ENCODE results near the gene EFNA5. TPM values are rescaled to one million over a fixed set of nuclear protein-coding genes. Genes with fewer than 3 reads are reported as not detected.

EFNA5 gene
- total RNA-seq, 2 experiments from 2014 or later = not detected

GRCh38 chr5:107418902-107419301 is 251.8 kb downstream of the EFNA5 start:
- ATAC-seq (ENCODE audit: poor library complexity) (no peak), DNase-seq (no peak)
- Mint-ChIP-seq H3K27me3 (peaks cover 4% of the 10 kb centered on the region), H3K9me3 (no peaks in the 10 kb centered on the region), H3K4me1 (ENCODE audit: low read depth) (no peaks in the 10 kb centered on the region), H3K27ac (no peak overlapping the region), H3K4me3 (no peak overlapping the region), H3K36me3 (ENCODE audit: low read depth) (no peaks in the 10 kb centered on the region)
- intact Hi-C loops (cut with DNase I, micrococcal nuclease) = no loop called here
- POLR2A ChIA-PET = no interaction called here
- H3K27ac ChIP-seq (ENCODE audit: low read depth in 1 of 2, low read length in 2 of 2) = no peak overlapping the region
- H3K9me3 ChIP-seq (ENCODE audit: control insufficient read depth in 1 of 2, insufficient read depth in 1 of 2, low read length in 2 of 2) = no peaks in the 10 kb centered on the region
- CTCF ChIA-PET = no interaction called here
- TF ChIP-seq CTCF (IDR thresholded peaks at IDR 0.05) = no peak
- no peaks in the 10 kb centered on the region for H3K27me3 ChIP-seq (ENCODE audit: control insufficient read depth in 1 of 2, insufficient read depth in 2 of 2, low read length in 2 of 2)
- H3K4me1 ChIP-seq (ENCODE audit: insufficient read depth, low read length) = no peaks in the 10 kb centered on the region
- no peak overlapping the region for H3K4me3 ChIP-seq (ENCODE audit: low read length)
- no peaks in the 10 kb centered on the region for H3K36me3 ChIP-seq (ENCODE audit: insufficient read depth, low read length)

- H3K36me3 Mint-ChIP-seq (ENCODE audit: low read depth) = no peaks in the 10 kb centered on the region
- no peak for TF ChIP-seq CTCF (IDR thresholded peaks at IDR 0.05)
- ATAC-seq (ENCODE audit: poor library complexity) (no peak), DNase-seq (no peak)
- H3K27me3 Mint-ChIP-seq = peaks cover 4% of the 10 kb centered on the region
- ChIA-PET POLR2A (no interaction called here), CTCF (no interaction called here)
- H3K27me3 ChIP-seq (ENCODE audit: control insufficient read depth in 1 of 2, insufficient read depth in 2 of 2, low read length in 2 of 2) = no peaks in the 10 kb centered on the region
- H3K27ac Mint-ChIP-seq = no peak overlapping the region
- H3K9me3 Mint-ChIP-seq = no peaks in the 10 kb centered on the region
- H3K4me1 Mint-ChIP-seq (ENCODE audit: low read depth) = no peaks in the 10 kb centered on the region
- no peak overlapping the region for H3K4me3 ChIP-seq (ENCODE audit: low read length)
- no peak overlapping the region for H3K4me3 Mint-ChIP-seq
- H3K36me3 ChIP-seq (ENCODE audit: insufficient read depth, low read length) = no peaks in the 10 kb centered on the region
- H3K27ac ChIP-seq (ENCODE audit: low read depth in 1 of 2, low read length in 2 of 2) = no peak overlapping the region
- no peaks in the 10 kb centered on the region for H3K4me1 ChIP-seq (ENCODE audit: insufficient read depth, low read length)
- H3K9me3 ChIP-seq (ENCODE audit: control insufficient read depth in 1 of 2, insufficient read depth in 1 of 2, low read length in 2 of 2) = no peaks in the 10 kb centered on the region
- intact Hi-C loops (cut with DNase I, micrococcal nuclease) = no loop called here
Measured at GRCh38 chr5:107418071-107418470, 252.7 kb downstream of the EFNA5 start.

GRCh38 chr5:107415762-107416161 is 255.0 kb downstream of the EFNA5 start:
- H3K4me3 ChIP-seq (ENCODE audit: low read length) = no peak overlapping the region
- ChIA-PET CTCF (no interaction called here), POLR2A (no interaction called here)
- no peaks in the 10 kb centered on the region for H3K9me3 Mint-ChIP-seq
- intact Hi-C loops (cut with DNase I, micrococcal nuclease) = no loop called here
- no peaks in the 10 kb centered on the region for H3K4me1 ChIP-seq (ENCODE audit: insufficient read depth, low read length)
- ATAC-seq (ENCODE audit: poor library complexity) = no peak
- no peak for DNase-seq
- H3K36me3 ChIP-seq (ENCODE audit: insufficient read depth, low read length) = no peaks in the 10 kb centered on the region
- peaks cover 0 to 4% of the 10 kb centered on the region in 2 experiments for H3K27me3 ChIP-seq (ENCODE audit: control insufficient read depth in 1 of 2, insufficient read depth in 2 of 2, low read length in 2 of 2)
- no peak for TF ChIP-seq CTCF (IDR thresholded peaks at IDR 0.05)
- peaks cover 4% of the 10 kb centered on the region for H3K27me3 Mint-ChIP-seq
- no peaks in the 10 kb centered on the region for H3K4me1 Mint-ChIP-seq (ENCODE audit: low read depth)
- H3K27ac Mint-ChIP-seq = no peak overlapping the region
- H3K36me3 Mint-ChIP-seq (ENCODE audit: low read depth) = no peaks in the 10 kb centered on the region
- no peak overlapping the region for H3K4me3 Mint-ChIP-seq
- no peak overlapping the region for H3K27ac ChIP-seq (ENCODE audit: low read depth in 1 of 2, low read length in 2 of 2)
- H3K9me3 ChIP-seq (ENCODE audit: control insufficient read depth in 1 of 2, insufficient read depth in 1 of 2, low read length in 2 of 2) = no peaks in the 10 kb centered on the region

Measured in CD4-positive, alpha-beta T cell (primary cell).